ENCODE results near the gene EVL. TPM values are rescaled to one million over a fixed set of nuclear protein-coding genes. Genes with fewer than 3 reads are reported as not detected.
"Not testable (repeated sequence)": the region's sequence is repeated elsewhere in the genome, so short reads cannot be mapped to it uniquely, and the experiment has no call there.

EVL gene
- total RNA-seq, 1 donor from 2014 or later = 9.1 TPM

DNA sequence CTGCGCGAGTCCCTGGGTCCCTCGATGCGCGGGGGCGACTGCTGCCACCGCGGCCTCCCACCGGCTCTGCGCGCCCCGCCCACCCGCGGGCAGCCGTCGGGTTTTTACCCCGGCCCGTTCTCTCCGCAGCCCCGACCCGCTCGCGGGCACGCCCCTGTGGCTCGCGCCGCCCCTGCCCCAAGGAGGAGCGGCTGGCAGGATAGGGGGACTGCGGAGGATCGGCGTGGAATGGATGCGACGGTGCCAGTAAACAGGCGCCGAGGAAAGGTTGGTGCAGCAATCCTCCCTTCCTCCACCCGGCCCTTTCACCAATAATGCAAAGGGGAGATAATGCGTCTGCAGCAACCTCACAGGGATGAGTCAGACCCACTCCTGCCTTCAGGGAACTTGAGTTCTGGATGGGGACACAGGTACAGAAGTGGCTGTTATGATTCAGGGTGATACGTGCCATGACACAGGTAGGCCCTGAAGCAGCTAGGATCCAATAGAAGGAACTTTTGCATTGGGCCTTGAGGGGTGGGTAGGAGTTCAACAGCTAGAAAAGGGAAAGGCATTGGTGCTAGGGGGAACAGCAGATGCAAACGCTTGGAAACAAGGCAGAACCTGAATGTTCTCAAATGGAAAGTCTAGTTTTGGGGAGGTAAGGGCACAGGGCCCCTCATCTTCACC lies 94.8 kb downstream of the EVL start:
- DNase-seq (ENCODE audit: low read depth in 2 of 2) = no peak

DNA sequence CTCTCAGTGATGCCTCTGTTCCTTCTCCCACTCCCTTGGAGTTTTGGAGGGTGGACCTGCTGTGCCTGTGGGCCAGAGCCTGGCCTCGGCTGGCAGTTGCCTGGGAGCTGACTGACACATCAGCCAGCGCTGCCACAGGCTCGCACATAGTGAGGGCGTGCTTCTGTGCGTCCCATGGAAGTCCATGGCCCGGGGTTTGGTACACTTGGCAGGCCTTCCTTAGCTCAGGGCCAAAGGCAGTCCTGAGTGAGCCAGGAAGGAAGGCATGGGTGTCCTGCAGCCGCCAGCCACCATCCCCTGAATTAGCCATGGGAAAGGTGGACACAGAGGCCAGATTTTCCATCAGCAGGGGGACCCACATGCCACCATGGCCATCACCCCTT lies 95.3 kb downstream of the EVL start:
- no peak for DNase-seq (ENCODE audit: low read depth in 2 of 2)

DNA sequence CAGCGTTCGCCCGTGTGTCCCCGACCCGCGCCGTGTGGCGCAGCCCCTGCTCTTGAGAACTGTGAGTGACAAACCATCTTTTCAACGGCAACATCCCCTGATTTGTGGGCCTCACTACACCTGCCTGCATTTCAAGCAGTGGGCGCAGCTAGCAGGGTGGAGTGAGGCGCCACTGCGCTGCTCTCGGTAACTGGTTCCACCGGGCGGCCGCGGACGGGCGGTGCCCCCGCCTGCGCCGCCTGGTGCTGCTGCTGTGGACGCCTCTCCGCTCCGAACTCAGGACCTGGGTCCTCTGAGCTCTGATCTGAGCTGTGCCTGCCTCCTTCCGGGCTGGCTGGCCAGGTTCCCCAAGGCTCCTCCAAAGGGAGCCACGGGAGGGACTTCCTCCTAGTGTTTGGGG lies 100.2 kb downstream of the EVL start:
- no peak for DNase-seq (ENCODE audit: low read depth in 2 of 2)

DNA sequence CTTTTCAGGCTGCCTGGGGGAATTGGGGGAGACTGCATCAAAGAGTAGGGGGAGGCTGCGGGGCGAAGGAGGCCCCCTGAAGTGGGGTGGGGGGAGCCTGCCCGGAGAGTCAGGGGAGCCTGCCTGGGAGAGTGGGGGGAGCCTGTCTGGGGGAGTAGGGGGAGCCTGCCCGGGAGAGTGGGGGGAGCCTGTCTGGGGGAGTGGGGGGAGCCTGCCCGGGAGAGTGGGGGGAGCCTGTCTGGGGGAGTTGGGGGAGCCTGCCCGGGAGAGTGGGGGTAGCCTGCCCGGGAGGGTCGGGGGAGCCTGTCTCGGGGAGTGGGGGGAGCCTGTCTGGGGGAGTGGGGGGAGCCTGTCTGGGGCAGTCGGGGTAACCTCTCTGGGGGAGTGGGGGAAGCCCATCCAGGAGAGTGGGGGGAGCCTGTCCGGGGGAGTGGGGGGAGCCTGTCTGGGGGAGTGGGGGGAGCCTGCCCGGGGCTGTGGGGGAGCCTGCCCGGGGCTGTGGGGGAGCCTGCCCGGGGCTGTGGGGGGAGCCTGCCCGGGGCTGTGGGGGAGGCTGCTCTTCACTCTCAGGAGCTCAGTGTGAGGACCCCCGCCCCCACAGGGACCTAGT lies 100.7 kb downstream of the EVL start:
- no peak for DNase-seq (ENCODE audit: low read depth in 2 of 2)

DNA sequence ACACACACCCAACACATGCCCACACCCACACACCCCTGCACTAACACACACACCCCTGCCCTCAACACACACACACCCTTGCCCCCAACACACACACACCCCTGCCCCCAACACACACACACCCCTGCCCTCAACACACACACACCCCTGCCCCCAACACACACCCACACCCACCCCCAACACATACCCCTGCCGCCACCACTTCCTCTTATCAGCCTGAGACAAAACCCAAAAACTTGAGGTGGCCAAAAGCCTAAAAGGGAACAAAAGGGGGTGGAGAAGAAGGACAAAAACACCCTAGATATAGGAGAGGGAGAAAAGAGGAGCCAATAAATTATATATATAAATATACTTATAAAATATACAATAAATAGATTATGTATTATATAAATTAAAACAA lies 103.3 kb downstream of the EVL start:
- DNase-seq (ENCODE audit: low read depth in 2 of 2) = no peak

DNA sequence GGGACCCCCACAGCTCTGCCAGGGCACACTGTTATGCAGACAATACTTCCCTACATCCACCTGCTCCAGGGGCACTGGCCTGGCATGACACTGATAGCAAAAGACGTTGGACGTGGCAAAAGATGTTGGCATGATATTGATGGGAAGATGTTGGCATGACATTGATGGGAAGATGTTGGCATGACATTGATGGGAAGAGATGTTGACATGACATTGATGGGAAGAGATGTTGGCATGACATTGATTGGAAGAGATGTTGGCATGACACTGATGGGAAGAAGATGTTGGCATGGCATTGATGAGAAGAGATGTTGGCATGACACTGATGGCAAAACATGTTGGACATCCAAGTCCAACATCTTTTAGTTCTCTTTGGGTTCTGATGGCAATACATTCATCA lies 105.7 kb downstream of the EVL start:
- DNase-seq (ENCODE audit: low read depth in 2 of 2) = no peak

DNA sequence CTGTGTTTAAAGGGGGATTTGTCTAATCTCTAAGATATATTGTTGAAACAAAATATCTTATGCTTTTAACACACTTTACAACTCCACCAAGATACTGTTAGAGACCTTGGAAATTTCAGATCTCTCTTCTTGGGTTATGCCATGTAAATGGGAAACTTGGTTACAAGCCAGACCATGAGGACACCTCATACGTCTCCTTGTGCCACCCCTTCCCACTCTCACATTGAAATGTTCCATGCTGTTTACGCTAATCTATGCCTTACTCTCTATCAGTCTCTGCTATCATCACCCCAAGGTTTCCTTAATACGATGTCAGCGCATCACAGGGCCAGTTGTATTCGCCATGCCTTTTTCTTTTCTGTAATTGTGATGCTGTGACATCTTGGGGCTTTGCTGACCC lies 107.6 kb downstream of the EVL start:
- no peak for DNase-seq (ENCODE audit: low read depth in 2 of 2)

DNA sequence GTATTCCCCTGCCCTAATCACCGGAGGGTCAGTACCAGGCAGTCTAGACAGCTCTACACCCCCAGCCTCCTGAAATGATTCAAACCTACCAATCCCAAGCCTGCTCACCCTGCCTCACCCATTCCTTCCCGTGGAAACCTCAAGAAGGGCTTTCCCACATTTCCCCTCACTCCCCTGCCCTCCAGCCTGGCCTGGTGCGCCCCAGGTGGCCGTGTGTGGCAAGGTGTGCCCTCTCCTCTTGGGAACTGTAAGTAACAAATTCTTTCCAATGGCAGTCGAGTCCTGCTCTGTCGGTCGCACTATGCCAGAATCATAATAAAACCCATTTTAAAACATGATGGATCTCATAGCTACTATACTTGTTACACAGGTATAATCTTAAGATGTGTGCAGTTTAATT lies 108.1 kb downstream of the EVL start:
- no peak for DNase-seq (ENCODE audit: low read depth in 2 of 2)

DNA sequence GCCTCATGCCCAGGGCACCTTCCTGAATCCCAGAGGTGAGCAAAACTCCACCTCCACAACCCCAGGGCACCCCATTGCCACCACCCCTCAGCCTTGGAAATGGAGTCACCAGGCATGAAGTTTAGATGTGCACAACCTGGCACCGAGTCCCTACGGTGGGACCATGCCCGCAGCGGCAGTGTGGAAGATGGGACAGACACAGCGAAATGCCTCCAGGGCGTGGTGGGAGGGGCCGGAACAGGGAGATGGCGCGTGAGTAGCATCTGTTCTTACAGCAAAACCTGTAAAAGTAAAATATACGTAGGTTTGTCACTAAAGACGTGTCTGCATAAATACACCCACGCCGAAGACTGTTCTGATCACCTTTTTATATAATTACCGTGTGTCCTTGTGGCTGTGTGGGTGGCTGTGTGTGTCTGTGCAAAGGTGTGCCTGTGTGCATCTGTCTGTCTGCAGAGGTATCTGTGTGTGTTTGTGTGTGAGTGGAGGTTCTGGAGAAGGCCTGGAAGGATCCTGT lies 111.6 kb downstream of the EVL start:
- DNase-seq (ENCODE audit: low read depth in 2 of 2) = no peak

DNA sequence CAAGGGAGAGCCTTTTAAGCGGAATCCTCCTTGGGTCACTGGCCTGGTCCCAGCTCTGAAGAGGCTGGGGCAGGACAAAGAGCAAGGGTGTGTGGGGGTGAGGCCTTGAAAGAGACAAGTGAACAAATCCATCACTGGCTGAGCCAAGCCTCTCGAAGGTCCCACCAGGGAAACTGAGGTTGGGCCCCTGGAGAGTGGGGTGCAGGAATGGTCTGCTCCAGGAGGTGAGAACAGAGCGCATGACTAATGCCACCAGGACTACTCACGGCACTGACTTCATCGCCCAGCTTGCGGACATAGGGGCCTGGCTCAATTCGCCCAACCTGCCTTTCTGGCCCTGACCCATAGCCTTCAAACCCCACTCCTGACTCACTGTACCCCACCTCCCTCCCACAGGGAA lies 113.5 kb downstream of the EVL start:
- DNase-seq (ENCODE audit: low read depth in 2 of 2) = no peak

DNA sequence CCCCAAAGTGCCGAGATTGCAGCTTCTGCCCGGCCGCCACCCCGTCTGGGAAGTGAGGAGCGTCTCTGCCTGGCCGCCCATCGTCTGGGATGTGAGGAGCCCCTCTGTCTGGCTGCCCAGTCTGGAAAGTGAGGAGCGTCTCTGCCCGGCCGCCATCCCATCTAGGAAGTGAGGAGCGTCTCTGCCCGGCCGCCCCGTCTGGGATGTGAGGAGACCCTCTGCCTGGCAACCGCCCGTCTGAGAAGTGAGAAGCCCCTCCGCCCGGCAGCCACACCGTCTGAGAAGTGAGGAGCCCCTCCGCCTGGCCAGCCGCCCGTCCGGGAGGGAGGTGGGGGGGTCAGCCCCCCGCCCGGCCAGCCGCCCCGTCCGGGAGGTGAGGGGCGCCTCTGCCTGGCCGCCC lies 115.4 kb downstream of the EVL start:
- not testable (repeated sequence) for DNase-seq (ENCODE audit: low read depth in 2 of 2)

DNA sequence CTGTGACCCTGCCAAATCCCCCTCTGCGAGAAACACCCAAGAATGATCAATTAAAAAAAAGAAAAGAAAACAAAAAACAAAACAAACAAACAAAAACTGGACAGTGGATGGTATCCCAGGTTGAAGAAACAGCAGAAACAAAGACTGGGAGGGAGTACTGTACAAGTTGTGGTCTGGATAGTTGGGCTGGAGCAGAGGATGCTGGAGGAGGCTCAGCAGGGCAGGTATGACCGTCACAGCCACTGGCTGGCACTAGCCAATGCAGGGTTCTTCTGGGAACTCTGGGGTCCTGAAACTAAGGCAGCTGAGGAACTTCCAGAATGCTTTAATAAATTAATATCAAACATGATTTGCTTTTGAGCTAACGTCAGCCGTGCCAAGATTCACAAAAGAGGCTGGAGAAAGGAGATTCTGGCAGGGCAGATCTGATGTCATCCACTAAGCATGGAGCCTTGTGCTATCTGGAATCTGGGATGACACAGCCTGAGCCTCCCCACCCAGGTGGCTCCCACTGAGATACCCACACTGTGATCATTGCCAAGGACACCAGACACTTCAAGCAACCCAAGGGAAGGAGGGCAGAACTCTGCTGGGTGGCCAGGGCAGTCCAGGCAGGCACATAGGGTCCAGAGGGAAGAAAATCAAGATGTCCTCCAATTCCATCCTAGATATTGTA lies 116.8 kb downstream of the EVL start:
- DNase-seq (ENCODE audit: low read depth in 2 of 2) = not testable (repeated sequence)

DNA sequence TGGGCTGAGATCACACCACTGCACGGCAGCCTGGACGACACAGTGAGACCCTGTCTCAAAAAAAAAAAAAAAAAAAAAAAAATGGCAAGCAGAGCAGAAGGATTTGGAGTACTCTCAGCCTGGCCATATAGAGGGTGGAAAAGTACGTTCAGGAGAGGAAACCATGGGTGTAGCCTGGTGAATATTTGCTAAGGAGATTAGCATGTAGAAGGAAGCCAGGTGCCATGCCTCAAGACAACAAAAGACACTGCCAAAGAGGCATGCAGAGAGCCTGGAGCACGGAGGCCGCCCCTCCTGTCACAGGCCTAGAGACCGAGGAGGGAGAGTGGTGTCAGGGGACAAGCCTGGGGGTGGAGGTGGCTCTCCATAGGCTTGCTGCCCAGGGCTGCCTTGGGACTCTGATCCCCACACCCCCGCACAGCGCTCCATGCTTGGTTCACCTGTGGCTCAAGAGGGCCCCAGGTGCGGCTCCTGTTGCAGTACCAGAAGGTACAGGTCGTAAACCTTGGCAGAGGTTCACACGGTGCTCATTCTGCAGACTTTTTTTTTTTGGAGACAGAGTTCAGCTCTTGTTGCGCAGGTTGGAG lies 122.1 kb downstream of the EVL start:
- DNase-seq (ENCODE audit: low read depth in 2 of 2) = no peak

DNA sequence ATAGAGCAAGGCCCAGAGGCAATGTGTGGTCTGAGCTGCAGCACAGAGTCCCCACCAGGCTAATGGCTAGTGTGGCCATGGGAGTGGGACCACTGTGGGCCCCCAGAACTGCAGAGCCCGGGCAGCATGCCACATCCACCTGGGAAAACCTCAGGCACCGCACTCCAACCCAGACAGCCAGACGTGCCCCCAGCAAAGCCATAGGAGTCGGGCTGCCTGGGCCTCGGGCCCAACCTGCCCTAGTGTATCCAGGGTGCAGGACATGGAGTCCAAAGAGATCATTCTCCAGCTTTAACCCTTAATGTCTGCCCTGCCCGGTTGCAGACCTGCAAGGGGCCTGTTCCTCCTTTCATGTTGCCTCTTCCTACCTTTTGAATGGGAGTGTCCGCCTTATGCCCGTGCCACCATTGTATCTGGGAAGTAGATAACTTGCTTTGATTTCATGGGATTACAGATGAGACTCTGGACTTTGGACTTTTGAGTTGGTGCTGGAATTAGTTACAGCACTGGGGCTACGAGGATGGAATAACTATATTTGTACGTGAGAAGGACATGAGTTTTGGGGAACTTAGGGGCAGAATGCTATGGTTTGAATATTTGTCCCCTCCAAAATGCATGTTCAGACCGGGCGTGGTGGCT lies 123.3 kb downstream of the EVL start:
- no peak for DNase-seq (ENCODE audit: low read depth in 2 of 2)

DNA sequence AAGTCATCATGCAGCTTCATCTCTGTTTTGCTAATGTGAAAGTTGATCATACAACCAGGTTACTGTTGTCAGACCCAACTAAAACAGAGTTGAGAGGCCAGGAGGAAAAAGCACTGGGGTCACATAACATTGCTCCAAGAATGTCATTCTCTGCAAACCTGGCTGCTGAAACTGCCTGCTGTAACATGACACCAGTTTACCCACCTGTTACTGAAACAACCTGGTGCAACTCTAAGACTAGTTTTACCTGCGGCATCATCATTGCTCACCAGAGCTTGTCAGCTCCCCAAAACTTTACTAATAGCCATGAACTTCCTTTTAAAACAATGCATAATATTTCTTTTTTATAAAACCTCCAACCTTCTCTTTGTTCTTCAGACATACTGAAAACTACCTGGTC lies 124.9 kb downstream of the EVL start:
- DNase-seq (ENCODE audit: low read depth in 2 of 2) = no peak

DNA sequence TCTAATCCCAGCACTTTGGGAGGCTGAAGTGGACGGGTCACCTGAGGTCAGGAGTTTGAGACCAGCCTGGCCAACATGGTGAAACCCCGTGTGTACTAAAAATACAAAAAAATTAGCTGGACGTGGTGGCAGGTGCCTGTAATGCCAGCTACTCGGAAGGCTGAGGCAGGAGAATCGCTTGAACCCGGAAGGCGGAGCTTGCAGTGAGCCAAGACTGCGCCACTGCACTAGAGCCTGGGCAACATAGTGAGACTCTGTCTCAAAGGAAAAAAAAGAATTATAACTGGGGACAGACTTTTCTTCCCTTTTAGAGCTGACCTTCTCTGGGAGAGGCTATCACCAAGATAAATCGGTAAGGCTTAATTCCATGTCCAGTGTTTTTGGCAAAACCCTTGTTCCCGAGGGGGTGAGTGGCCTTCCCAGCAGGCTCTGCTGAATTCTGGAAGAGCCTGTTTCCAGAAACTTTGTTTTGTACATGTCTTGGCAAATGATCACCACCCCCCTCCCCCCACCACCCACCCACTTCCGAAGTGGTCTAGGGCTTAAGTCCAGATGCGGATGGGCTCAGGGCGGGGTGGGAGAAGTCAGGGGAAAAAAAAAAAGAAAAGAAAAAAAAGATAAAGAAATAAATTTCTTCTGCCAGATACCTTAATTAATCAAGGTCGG lies 126.5 kb downstream of the EVL start:
- no peak for DNase-seq (ENCODE audit: low read depth in 2 of 2)

DNA sequence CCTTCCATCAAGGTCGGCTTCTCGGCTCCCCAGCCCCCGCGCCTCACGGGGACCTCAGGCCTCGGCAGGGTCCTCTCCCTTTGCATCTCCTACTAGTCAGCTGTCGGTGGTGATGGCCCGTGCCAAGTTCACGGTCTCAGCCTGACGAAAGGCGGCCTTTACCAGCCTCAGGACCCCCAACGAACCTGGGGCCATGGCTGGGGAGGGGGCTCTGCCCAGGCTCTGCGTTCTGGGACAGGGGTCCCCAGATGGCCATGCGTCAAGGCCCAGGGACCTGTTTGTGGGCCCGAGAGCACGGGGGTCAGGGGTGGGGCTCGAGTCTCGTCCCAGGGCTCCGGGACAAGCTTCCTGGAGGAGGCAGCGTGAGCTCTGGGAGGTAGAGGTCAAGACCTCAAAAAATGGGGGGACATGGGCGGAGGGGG lies 127.0 kb downstream of the EVL start:
- no peak for DNase-seq (ENCODE audit: low read depth in 2 of 2)

DNA sequence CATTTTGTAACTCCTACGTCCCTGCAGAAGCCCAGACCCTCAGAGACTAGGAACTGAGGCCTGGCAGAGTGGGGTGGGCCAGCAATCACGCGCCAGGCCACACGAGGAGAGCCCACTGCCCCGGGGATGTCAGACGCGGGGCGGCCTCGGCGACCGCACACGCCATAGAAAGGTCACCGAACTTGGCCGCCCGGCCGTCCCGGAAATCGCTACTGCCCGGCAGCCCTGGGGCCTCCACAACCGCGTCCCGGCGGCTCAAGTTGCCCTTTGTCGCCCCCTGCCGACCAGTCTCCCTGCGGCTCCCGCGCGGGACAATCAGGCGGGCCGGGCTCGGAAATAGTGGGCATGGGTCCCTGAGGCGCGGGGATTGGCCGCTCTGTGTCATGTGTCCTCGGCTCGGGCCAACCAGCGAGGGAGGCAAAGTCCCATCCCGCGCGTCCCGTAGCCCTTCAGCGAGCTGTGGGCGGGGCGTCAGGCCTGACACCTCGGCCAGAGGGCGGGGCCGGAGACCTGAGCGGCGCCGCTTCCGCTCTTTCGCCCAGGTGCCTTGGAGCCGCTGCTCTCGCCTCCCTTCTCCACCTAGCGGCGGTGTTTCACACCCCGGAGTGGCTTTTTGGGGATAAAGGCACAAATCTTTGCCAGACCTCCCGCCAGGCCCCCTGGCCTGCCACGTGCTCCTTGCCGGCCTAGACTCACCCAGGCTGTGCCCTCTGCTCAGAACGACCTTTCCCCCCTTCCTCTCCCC lies 127.6 kb downstream of the EVL start:
- DNase-seq (ENCODE audit: low read depth in 2 of 2) = peak; percentile 96 to 98

Measured in lung microvascular endothelial cell (primary cell).